HCT116 (cell line): ENCODE results near the gene PROX2. TPM values are rescaled to one million over a fixed set of nuclear protein-coding genes. Genes with fewer than 3 reads are reported as not detected.

ENCODE experiments used
- ATAC-seq: fragments of 200-7000 bp; cut with Tn5 transposase; 2 replicates; pipeline ENCODE4 v1.9.1; 2020; ENCODE audit warnings: mild to moderate bottlenecking, moderate library complexity
- BruUV-seq: library from RNA; stranded (reverse); fragments of 400-500 nt; replicated peaks from 2 replicates; lab custom pipeline; 2021; lab: Mats Ljungman, UMichigan
- CTCF ChIA-PET: fragments of 300-600 bp; sonication (Branson Sonifier 250); formaldehyde crosslinking; loops from one replicate; lab custom pipeline; 2021; ENCODE audit warnings: antibody characterized with exemption; lab: Charles Lee
- POLR2A ChIA-PET: fragments of 300-600, 350-600 bp; sonication (Branson Sonifier 250); formaldehyde crosslinking; loops from one replicate; lab custom pipeline; 2021; ENCODE audit warnings: antibody characterized with exemption; lab: Charles Lee
- RAD21 ChIA-PET, 2 experiments: fragments of 300-600 bp; sonication (Branson Sonifier 250); formaldehyde crosslinking; loops; one replicate each; lab custom pipeline; 2023; ENCODE audit warnings: low total read pairs in 2 of 2; ENCODE audit not compliant: uncharacterized antibody in 2 of 2, unreplicated experiment in 2 of 2, low non-redundant PET in 1 of 2; lab: Charles Lee
- DNase-seq: peaks from one replicate; pipeline ENCODE4 v3.0.0-alpha.2; 2010; ENCODE audit warnings: low read depth, low spot score
- H2AFZ ChIP-seq: fragments of 200-600 bp; shearing (Covaris generic), sonication (generic); 2 replicates; pipeline ENCODE4 v1.6.1; 2017; ENCODE audit warnings: low read depth, mixed run types, mixed read lengths, antibody characterized with exemption, low read length; ENCODE audit not compliant: poor library complexity, severe bottlenecking
- H3K27ac ChIP-seq: 2 replicates; pipeline ENCODE4 v1.5.1; 2012; ENCODE audit warnings: low read depth, low read length
- H3K27me3 ChIP-seq: fragments of 200-600 bp; sonication (generic); 2 replicates; pipeline ENCODE4 v1.6.1; 2016; ENCODE audit warnings: mixed run types, low read length, mixed read lengths; ENCODE audit not compliant: insufficient read depth
- H3K36me3 ChIP-seq, 2 experiments: fragments of 200-500 bp in 1 of 2; fragments of 200-600 bp in 1 of 2; sonication (Bioruptor generic) in 1 of 2; sonication (generic) in 1 of 2; 2 replicates each; pipeline versions ENCODE4 v1.5.1 to v1.6.1; 2014 to 2016; ENCODE audit warnings: low read length in 2 of 2, inconsistent platforms in 1 of 2, mixed read lengths in 1 of 2, mixed run types in 1 of 2; ENCODE audit not compliant: insufficient read depth in 2 of 2, control insufficient read depth in 1 of 2
- H3K4me1 ChIP-seq, 2 experiments: fragments of 200-600 bp in 1 of 2; sonication (generic) in 1 of 2; 2 replicates each; pipeline versions ENCODE4 v1.5.1 to v1.6.1; 2012 to 2017; ENCODE audit warnings: low read length in 2 of 2, inconsistent platforms in 1 of 2, mild to moderate bottlenecking in 1 of 2, mixed read lengths in 1 of 2, mixed run types in 1 of 2, moderate library complexity in 1 of 2; ENCODE audit not compliant: insufficient read depth in 2 of 2, control insufficient read depth in 1 of 2
- H3K4me2 ChIP-seq: fragments of 200-600 bp; sonication (generic); 2 replicates; pipeline ENCODE4 v1.6.1; 2017; ENCODE audit warnings: mixed run types, low read length, mixed read lengths
- H3K4me3 ChIP-seq, 2 experiments: fragments of 200-600 bp in 1 of 2; sonication (generic) in 1 of 2; replicated peaks in 1 of 2; 2 replicates each; pipeline ENCODE4 v1.5.1; 2011 to 2016; ENCODE audit warnings: low read length in 2 of 2, control low read depth in 1 of 2, low read depth in 1 of 2, mild to moderate bottlenecking in 1 of 2, mixed read lengths in 1 of 2, mixed run types in 1 of 2
- H3K79me2 ChIP-seq: fragments of 200-600 bp; sonication (generic); 2 replicates; pipeline ENCODE4 v1.6.1; 2017; ENCODE audit warnings: mild to moderate bottlenecking, mixed run types, low read length, moderate library complexity, mixed read lengths; ENCODE audit not compliant: insufficient read depth
- H3K9ac ChIP-seq: fragments of 200-600 bp; sonication (generic); 2 replicates; pipeline ENCODE4 v1.6.1; 2016; ENCODE audit warnings: low read length, mixed read lengths
- H3K9me2 ChIP-seq: fragments of 200-600 bp; sonication (generic), shearing (Covaris generic); 2 replicates; pipeline ENCODE4 v1.6.1; 2017; ENCODE audit warnings: mixed run types, mild to moderate bottlenecking, moderate library complexity; ENCODE audit not compliant: insufficient read depth
- H3K9me3 ChIP-seq, 2 experiments: fragments of 200-500 bp in 1 of 2; fragments of 200-600 bp in 1 of 2; sonication (Bioruptor generic) in 1 of 2; sonication (generic) in 1 of 2; 2 replicates each; pipeline ENCODE4 v1.6.1; 2014 to 2017; ENCODE audit warnings: low read length in 2 of 2, mixed read lengths in 2 of 2, inconsistent platforms in 1 of 2, low read depth in 1 of 2, mild to moderate bottlenecking in 1 of 2, mixed run types in 1 of 2, moderate library complexity in 1 of 2; ENCODE audit not compliant: control insufficient read depth in 1 of 2, insufficient read depth in 1 of 2
- H4K20me1 ChIP-seq: fragments of 200-600 bp; sonication (generic), shearing (Covaris generic); 2 replicates; pipeline ENCODE4 v1.6.1; 2017; ENCODE audit warnings: mixed run types, mild to moderate bottlenecking, moderate library complexity; ENCODE audit not compliant: insufficient read depth
- CBX3 ChIP-seq: IDR thresholded peaks from 2 replicates; pipeline ENCODE4 v1.6.1; 2012; ENCODE audit warnings: low read depth
- CEBPB ChIP-seq: IDR thresholded peaks from 2 replicates; pipeline ENCODE4 v1.6.1; 2012; ENCODE audit warnings: low read depth
- EGR1 ChIP-seq: IDR thresholded peaks from 2 replicates; pipeline ENCODE4 v1.6.1; 2012; ENCODE audit warnings: low read depth
- EZH2phosphoT487 ChIP-seq: fragments of 200-600 bp; IDR thresholded peaks from 2 replicates; pipeline ENCODE4 v1.6.1; 2018; ENCODE audit warnings: antibody characterized with exemption, borderline replicate concordance
- JUND ChIP-seq: IDR thresholded peaks from 2 replicates; pipeline ENCODE4 v1.6.1; 2012
- POLR2A ChIP-seq: IDR thresholded peaks from 2 replicates; pipeline ENCODE4 v1.7.0; 2011; ENCODE audit warnings: borderline replicate concordance; ENCODE audit not compliant: insufficient read depth, insufficient read length; ENCODE audit errors: extremely low read depth
- POLR2AphosphoS5 ChIP-seq: IDR thresholded peaks from 2 replicates; pipeline ENCODE4 v1.6.1; 2011; ENCODE audit warnings: mild to moderate bottlenecking, low read depth, low read length, moderate library complexity
- RAD21 ChIP-seq: IDR thresholded peaks from 2 replicates; pipeline ENCODE4 v1.6.1; 2012; ENCODE audit warnings: low read depth, mild to moderate bottlenecking
- SIN3A ChIP-seq: IDR thresholded peaks from 2 replicates; pipeline ENCODE4 v1.6.1; 2012; ENCODE audit warnings: low read depth
- SP1 ChIP-seq: IDR thresholded peaks from 2 replicates; pipeline ENCODE4 v1.6.1; 2012; ENCODE audit warnings: low read depth
- TCF7L2 ChIP-seq: IDR thresholded peaks from 2 replicates; pipeline ENCODE4 v1.7.0; 2011; ENCODE audit warnings: borderline replicate concordance, inconsistent platforms; ENCODE audit not compliant: insufficient read depth, insufficient read length; ENCODE audit errors: extremely low read depth
- YY1 ChIP-seq: IDR thresholded peaks from 2 replicates; pipeline ENCODE4 v1.6.1; 2011; ENCODE audit warnings: low read length, low read depth, moderate library complexity, mild to moderate bottlenecking; ENCODE audit not compliant: insufficient replicate concordance; ENCODE audit errors: extremely low read depth
- ZFX ChIP-seq: fragments of 450-650 bp; IDR thresholded peaks from 2 replicates; pipeline ENCODE4 v1.6.1; 2017
- ZNF274 ChIP-seq: fragments of 200-500 bp; sonication (Bioruptor generic); IDR thresholded peaks from 2 replicates; pipeline ENCODE4 v1.6.1; 2014; ENCODE audit warnings: mild to moderate bottlenecking, low read depth, low read length, inconsistent platforms
- intact Hi-C: fragments of 100-400 bp; cut with micrococcal nuclease; formaldehyde crosslinking; loops from 2 replicates; pipeline ENCODE4 v1.10.0; 2022
- total RNA-seq: library from RNA; stranded (reverse); gene quantifications from one replicate; pipeline ENCODE4 v1.2.1, GENCODE V29; 2021; ENCODE audit not compliant: unreplicated experiment
- TF ChIP-seq, protein P1 (sequence below): IDR thresholded peaks from 2 replicates; pipeline ENCODE4 v1.6.1; 2012; ENCODE audit warnings: low read depth
- TF ChIP-seq, protein P2 (sequence below): IDR thresholded peaks from 2 replicates; pipeline ENCODE4 v1.6.1; 2012
- TF ChIP-seq, protein P3 (sequence below): IDR thresholded peaks from 2 replicates; pipeline ENCODE4 v1.6.1; 2012
- TF ChIP-seq, protein P4 (sequence below), 3 experiments: fragments of 200-600 bp in 1 of 3; sonication (generic) in 1 of 3; IDR thresholded peaks in 2 of 3; conservative IDR thresholded peaks in 1 of 3; 2 replicates each; pipeline ENCODE4 v1.5.1; 2012 to 2017; ENCODE audit warnings: low read depth in 2 of 3, low read length in 2 of 3, antibody characterized with exemption in 1 of 3, borderline replicate concordance in 1 of 3, control low read depth in 1 of 3, mild to moderate bottlenecking in 1 of 3, mixed read lengths in 1 of 3, mixed run types in 1 of 3, moderate library complexity in 1 of 3; ENCODE audit not compliant: insufficient read depth in 1 of 3

PROX2 gene
- total RNA-seq, 1 experiment from 2014 or later, result not detected

DNA sequence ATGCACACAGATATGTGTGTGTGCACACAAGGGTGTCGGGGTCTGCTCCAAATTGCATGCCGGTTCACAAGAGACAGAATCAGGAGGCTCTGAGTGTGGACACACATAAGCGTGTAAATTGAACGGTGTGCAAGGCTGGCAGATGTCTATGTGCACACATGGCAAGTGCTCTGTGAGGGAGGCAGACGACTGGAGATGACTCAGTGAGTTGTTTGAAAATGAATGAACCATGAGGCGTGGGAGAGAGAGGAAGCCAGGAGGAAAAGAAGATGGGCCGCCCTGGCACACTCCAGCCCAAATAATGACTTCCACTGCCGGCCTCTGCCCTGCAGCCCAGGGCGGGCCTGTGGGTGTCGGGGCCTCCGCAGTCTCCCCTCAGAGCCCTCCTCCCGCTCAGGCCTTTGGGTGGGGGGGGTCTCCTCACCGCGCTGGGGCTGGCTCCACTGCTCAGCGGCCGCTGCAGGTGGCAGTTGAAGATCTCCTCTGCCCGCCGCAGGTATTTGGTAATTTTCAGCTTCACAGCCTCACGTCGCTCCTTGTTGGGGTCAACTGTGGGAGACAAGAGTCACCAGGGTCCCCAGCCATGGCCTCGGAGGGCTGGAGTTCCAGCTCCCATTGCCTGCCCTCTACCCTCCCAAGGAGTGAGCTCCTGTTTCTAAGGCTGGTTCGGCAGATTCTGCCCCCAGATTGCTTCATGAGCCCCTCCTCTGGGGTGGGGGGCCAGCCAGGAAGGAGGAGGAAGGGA, 43.6 kb upstream of the PROX2 start:
- intact Hi-C loops, result no loop called here
- Histone ChIP-seq H3K4me3 (no peak overlapping the region), H3K9ac (no peak overlapping the region), H3K4me2 (no peak overlapping the region), H3K36me3 (no peaks in the 10 kb centered on the region), H3K9me2 (no peaks in the 10 kb centered on the region), H4K20me1 (no peaks in the 10 kb centered on the region), H3K79me2 (no peaks in the 10 kb centered on the region), H3K4me1 (peaks cover 0 to 12% of the 10 kb centered on the region in 2 experiments; a peak in 2 of 4 replicates), H3K9me3 (no peaks in the 10 kb centered on the region), H2AFZ (no peak overlapping the region), H3K27me3 (no peaks in the 10 kb centered on the region), H3K27ac (no peak overlapping the region)
- DNase-seq (no peak), ATAC-seq (no peak)
- ChIA-PET CTCF (no interaction called here), POLR2A (no interaction called here), RAD21 (no interaction called here)
- TF ChIP-seq, protein P1, sequence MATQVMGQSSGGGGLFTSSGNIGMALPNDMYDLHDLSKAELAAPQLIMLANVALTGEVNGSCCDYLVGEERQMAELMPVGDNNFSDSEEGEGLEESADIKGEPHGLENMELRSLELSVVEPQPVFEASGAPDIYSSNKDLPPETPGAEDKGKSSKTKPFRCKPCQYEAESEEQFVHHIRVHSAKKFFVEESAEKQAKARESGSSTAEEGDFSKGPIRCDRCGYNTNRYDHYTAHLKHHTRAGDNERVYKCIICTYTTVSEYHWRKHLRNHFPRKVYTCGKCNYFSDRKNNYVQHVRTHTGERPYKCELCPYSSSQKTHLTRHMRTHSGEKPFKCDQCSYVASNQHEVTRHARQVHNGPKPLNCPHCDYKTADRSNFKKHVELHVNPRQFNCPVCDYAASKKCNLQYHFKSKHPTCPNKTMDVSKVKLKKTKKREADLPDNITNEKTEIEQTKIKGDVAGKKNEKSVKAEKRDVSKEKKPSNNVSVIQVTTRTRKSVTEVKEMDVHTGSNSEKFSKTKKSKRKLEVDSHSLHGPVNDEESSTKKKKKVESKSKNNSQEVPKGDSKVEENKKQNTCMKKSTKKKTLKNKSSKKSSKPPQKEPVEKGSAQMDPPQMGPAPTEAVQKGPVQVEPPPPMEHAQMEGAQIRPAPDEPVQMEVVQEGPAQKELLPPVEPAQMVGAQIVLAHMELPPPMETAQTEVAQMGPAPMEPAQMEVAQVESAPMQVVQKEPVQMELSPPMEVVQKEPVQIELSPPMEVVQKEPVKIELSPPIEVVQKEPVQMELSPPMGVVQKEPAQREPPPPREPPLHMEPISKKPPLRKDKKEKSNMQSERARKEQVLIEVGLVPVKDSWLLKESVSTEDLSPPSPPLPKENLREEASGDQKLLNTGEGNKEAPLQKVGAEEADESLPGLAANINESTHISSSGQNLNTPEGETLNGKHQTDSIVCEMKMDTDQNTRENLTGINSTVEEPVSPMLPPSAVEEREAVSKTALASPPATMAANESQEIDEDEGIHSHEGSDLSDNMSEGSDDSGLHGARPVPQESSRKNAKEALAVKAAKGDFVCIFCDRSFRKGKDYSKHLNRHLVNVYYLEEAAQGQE, result no peak
- TF ChIP-seq SP1 (no peak), POLR2A (no peak), CBX3 (no peak), SIN3A (no peak), ZFX (no peak), EGR1 (no peak), ZNF274 (no peak), TCF7L2 (no peak), POLR2AphosphoS5 (no peak), JUND (no peak), CEBPB (no peak), YY1 (no peak), RAD21 (no peak), EZH2phosphoT487 (no peak)
- TF ChIP-seq, protein P2, sequence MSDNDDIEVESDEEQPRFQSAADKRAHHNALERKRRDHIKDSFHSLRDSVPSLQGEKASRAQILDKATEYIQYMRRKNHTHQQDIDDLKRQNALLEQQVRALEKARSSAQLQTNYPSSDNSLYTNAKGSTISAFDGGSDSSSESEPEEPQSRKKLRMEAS, result no peak
- TF ChIP-seq, protein P3, sequence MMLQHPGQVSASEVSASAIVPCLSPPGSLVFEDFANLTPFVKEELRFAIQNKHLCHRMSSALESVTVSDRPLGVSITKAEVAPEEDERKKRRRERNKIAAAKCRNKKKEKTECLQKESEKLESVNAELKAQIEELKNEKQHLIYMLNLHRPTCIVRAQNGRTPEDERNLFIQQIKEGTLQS, result no peak
- TF ChIP-seq, protein P4, sequence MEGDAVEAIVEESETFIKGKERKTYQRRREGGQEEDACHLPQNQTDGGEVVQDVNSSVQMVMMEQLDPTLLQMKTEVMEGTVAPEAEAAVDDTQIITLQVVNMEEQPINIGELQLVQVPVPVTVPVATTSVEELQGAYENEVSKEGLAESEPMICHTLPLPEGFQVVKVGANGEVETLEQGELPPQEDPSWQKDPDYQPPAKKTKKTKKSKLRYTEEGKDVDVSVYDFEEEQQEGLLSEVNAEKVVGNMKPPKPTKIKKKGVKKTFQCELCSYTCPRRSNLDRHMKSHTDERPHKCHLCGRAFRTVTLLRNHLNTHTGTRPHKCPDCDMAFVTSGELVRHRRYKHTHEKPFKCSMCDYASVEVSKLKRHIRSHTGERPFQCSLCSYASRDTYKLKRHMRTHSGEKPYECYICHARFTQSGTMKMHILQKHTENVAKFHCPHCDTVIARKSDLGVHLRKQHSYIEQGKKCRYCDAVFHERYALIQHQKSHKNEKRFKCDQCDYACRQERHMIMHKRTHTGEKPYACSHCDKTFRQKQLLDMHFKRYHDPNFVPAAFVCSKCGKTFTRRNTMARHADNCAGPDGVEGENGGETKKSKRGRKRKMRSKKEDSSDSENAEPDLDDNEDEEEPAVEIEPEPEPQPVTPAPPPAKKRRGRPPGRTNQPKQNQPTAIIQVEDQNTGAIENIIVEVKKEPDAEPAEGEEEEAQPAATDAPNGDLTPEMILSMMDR (IDR thresholded peaks at IDR 0.05 in 2 of 3, conservative IDR thresholded peaks at IDR 0.05 in 1 of 3; ENCODE audit: borderline replicate concordance in 1 of 3, insufficient read depth in 1 of 3, low read depth in 2 of 3, low read length in 2 of 3), result no peak
- BruUV-seq, result no TSS peak
